Measurements from ENCODE around the gene CSPG4.
"Not testable (repeated sequence)": the region's sequence is repeated elsewhere in the genome, so short reads cannot be mapped to it uniquely, and the experiment has no call there.

DNA sequence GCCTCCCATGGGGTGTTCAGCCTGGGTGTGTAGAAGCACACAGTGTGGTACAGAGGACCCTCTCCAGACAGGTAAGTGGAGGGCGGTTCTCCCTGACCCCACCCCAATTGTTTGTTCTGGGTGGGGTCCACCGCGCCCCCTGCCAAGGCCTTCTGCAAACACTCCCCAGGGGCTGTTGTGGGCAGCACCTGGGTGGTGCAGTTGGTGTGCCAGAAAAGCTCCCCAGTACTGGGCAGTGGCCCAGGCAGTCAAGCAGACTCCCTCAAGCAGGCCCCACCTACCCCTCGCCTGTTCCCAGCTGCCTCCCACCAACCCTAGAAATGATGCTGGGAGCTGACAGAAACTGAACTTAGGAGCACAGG is 49.7 kb upstream of the CSPG4 start:
- not testable (repeated sequence) for TF ChIP-seq RAD21 (IDR thresholded peaks at IDR 0.05; ENCODE audit: low read length); POLR2A (IDR thresholded peaks at IDR 0.05; ENCODE audit: low read depth, low read length); BHLHE40 (IDR thresholded peaks at IDR 0.05; ENCODE audit: low read depth, low read length); MAFK (IDR thresholded peaks at IDR 0.05; ENCODE audit: low read depth, low read length); CHD1 (IDR thresholded peaks at IDR 0.05; ENCODE audit: low read depth, low read length); MAZ (IDR thresholded peaks at IDR 0.05; ENCODE audit: borderline replicate concordance, low read depth, low read length); SMC3 (IDR thresholded peaks at IDR 0.05; ENCODE audit: low read depth, low read length); MXI1 (IDR thresholded peaks at IDR 0.05; ENCODE audit: borderline replicate concordance, low read depth, low read length); RCOR1 (IDR thresholded peaks at IDR 0.05; ENCODE audit: insufficient replicate concordance, low read length)
- TF ChIP-seq, protein P1, sequence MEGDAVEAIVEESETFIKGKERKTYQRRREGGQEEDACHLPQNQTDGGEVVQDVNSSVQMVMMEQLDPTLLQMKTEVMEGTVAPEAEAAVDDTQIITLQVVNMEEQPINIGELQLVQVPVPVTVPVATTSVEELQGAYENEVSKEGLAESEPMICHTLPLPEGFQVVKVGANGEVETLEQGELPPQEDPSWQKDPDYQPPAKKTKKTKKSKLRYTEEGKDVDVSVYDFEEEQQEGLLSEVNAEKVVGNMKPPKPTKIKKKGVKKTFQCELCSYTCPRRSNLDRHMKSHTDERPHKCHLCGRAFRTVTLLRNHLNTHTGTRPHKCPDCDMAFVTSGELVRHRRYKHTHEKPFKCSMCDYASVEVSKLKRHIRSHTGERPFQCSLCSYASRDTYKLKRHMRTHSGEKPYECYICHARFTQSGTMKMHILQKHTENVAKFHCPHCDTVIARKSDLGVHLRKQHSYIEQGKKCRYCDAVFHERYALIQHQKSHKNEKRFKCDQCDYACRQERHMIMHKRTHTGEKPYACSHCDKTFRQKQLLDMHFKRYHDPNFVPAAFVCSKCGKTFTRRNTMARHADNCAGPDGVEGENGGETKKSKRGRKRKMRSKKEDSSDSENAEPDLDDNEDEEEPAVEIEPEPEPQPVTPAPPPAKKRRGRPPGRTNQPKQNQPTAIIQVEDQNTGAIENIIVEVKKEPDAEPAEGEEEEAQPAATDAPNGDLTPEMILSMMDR (conservative IDR thresholded peaks at IDR 0.05; ENCODE audit: low read depth, low read length): not testable (repeated sequence)
- TF ChIP-seq, protein P2, sequence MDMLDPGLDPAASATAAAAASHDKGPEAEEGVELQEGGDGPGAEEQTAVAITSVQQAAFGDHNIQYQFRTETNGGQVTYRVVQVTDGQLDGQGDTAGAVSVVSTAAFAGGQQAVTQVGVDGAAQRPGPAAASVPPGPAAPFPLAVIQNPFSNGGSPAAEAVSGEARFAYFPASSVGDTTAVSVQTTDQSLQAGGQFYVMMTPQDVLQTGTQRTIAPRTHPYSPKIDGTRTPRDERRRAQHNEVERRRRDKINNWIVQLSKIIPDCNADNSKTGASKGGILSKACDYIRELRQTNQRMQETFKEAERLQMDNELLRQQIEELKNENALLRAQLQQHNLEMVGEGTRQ (IDR thresholded peaks at IDR 0.05; ENCODE audit: low read depth, low read length): not testable (repeated sequence)

All from IMR-90 (cell line).